Measurements from ENCODE around the gene C11orf68. TPM values are rescaled to one million over a fixed set of nuclear protein-coding genes. Genes with fewer than 3 reads are reported as not detected.
A peak's percentile ranks its signal among the peaks of the same experiment; 100 is the strongest.

Gene C11orf68
- total and polyA plus RNA-seq, 9 of the 15 experiments (the other 6 are each of a cell fraction or from before 2014, with no cell fraction given), result 3.6 to 35.9 (median 12.8) TPM

GRCh38 chr11:65868907-65869306 lies 50.0 kb downstream of the C11orf68 start:
- Histone ChIP-seq H3K36me3 (ENCODE audit: control insufficient read depth, insufficient read depth, low read length) (peaks cover 43% of the 10 kb centered on the region; the same call in 2 of the 3 replicates), H4K20me1 (replicated peaks; ENCODE audit: control insufficient read depth, insufficient read depth, low read length) (no peaks in the 10 kb centered on the region), H3K4me1 (replicated peaks in 1 of 2; ENCODE audit: control insufficient read depth in 2 of 2, insufficient read depth in 2 of 2, low read length in 2 of 2) (peaks cover 23 to 75% of the 10 kb centered on the region in 2 experiments), H3K27ac (ENCODE audit: extremely low read depth, low read depth, low read length) (0 out of 3 replicates have a peak overlapping the region, but pooled peaks have one; percentile 4), H3K9me3 (replicated peaks; ENCODE audit: control insufficient read depth, insufficient read depth, low read depth, low read length) (no peaks in the 10 kb centered on the region), H3K27me3 (ENCODE audit: control insufficient read depth in 2 of 2, insufficient read depth in 2 of 2, low read length in 2 of 2) (no peaks in the 10 kb centered on the region), H3K4me3 (no peak overlapping the region), H3K4me2 (ENCODE audit: insufficient read depth, low read length) (no peak overlapping the region), H2AFZ (ENCODE audit: low read depth, low read length) (no peak overlapping the region), H3K9ac (ENCODE audit: insufficient read depth in 1 of 2, low read depth in 2 of 2, low read length in 2 of 2) (peak overlapping the region in 1 of 2 experiments; percentile 9; a peak in 1 of 4 replicates), H3K9me1 (ENCODE audit: control insufficient read depth, insufficient read depth, low read length) (no peaks in the 10 kb centered on the region), H3K79me2 (ENCODE audit: control insufficient read depth, insufficient read depth, low read length) (no peaks in the 10 kb centered on the region)
- in situ Hi-C loops (cut with MboI) (no loop called here), intact Hi-C loops (cut with micrococcal nuclease) (no loop called here)
- 82% methylated on average over 3 of the region's 3 CpGs for WGBS (ENCODE audit: insufficient coverage, low coverage, missing lambda C conversion rate)
- ChIA-PET CTCF (ENCODE audit: low intra/inter-chr PET ratio) (no interaction called here), POLR2A (interaction anchor here (0.6 to 8.2 kb wide), 14 partner anchors 9 to 412 kb away, joined by 3 to 151 read pairs (median 3); partner anchors contain the start of genes CCDC85B, CFL1, CTSW and FIBP)
- BruUV-seq (replicated peaks), result no TSS peak
- DNase-seq (ENCODE audit: extremely low read depth in 1 of 4, low spot score in 3 of 4), result no peak
- no peak for TF ChIP-seq RAD21 (CRISPR knock-in tag; conservative IDR thresholded peaks at IDR 0.05 in 1 of 2, IDR thresholded peaks at IDR 0.05 in 1 of 2)
- TF ChIP-seq MYNN (IDR thresholded peaks at IDR 0.05), result 0 out of 2 replicates have a peak, but pooled peaks have one; percentile 14
- no peak for TF ChIP-seq MYNN (CRISPR knock-in tag; IDR thresholded peaks at IDR 0.05)
- 0 out of 2 replicates have a peak, but pooled peaks have one; percentile 2 for TF ChIP-seq SUPT5H (IDR thresholded peaks at IDR 0.05)
- peak; percentile 2 for ATAC-seq
- no peak for FAIRE-seq

GRCh38 chr11:65868076-65868667 lies 50.7 kb downstream of the C11orf68 start:
- H3K79me2 ChIP-seq (ENCODE audit: control insufficient read depth, insufficient read depth, low read length), result no peaks in the 10 kb centered on the region
- H2AFZ ChIP-seq (ENCODE audit: low read depth, low read length), result no peak overlapping the region
- H3K9me1 ChIP-seq (ENCODE audit: control insufficient read depth, insufficient read depth, low read length), result no peaks in the 10 kb centered on the region
- peaks cover 21 to 75% of the 10 kb centered on the region in 2 experiments for H3K4me1 ChIP-seq (replicated peaks in 1 of 2; ENCODE audit: control insufficient read depth in 2 of 2, insufficient read depth in 2 of 2, low read length in 2 of 2)
- H3K4me3 ChIP-seq, result no peak overlapping the region
- peak in 1 of 4 experiments; percentile 20 for DNase-seq (ENCODE audit: extremely low read depth in 1 of 4, low spot score in 3 of 4)
- H3K9ac ChIP-seq (ENCODE audit: insufficient read depth in 1 of 2, low read depth in 2 of 2, low read length in 2 of 2), result peak overlapping the region in 1 of 2 experiments; percentile 39; a peak in 1 of 4 replicates
- ChIA-PET POLR2A (interaction anchor here (0.7 to 8.2 kb wide), 6 partner anchors 9 to 413 kb away, joined by 3 to 151 read pairs (median 4); partner anchors contain the start of genes CCDC85B, CFL1, CTSW and FIBP), CTCF (ENCODE audit: low intra/inter-chr PET ratio) (no interaction called here)
- 94% methylated on average over 16 of the region's 19 CpGs for WGBS (ENCODE audit: insufficient coverage, low coverage, missing lambda C conversion rate)
- no peaks in the 10 kb centered on the region for H3K27me3 ChIP-seq (ENCODE audit: control insufficient read depth in 2 of 2, insufficient read depth in 2 of 2, low read length in 2 of 2)
- H4K20me1 ChIP-seq (replicated peaks; ENCODE audit: control insufficient read depth, insufficient read depth, low read length), result no peaks in the 10 kb centered on the region
- intact Hi-C loops (cut with micrococcal nuclease) (no loop called here), in situ Hi-C loops (cut with MboI) (no loop called here)
- ATAC-seq, result peak; percentile 3
- H3K4me2 ChIP-seq (ENCODE audit: insufficient read depth, low read length), result no peak overlapping the region
- H3K27ac ChIP-seq (ENCODE audit: extremely low read depth, low read depth, low read length), result no peak overlapping the region
- no TSS peak for BruUV-seq (replicated peaks)
- H3K36me3 ChIP-seq (ENCODE audit: control insufficient read depth, insufficient read depth, low read length), result peaks cover 50% of the 10 kb centered on the region; the same call in 2 of the 3 replicates
- no peaks in the 10 kb centered on the region for H3K9me3 ChIP-seq (replicated peaks; ENCODE audit: control insufficient read depth, insufficient read depth, low read depth, low read length)
- no peak for FAIRE-seq
- TF ChIP-seq POLR2B (IDR thresholded peaks at IDR 0.05; ENCODE audit: low read depth, partially characterized antibody), result peak; percentile 31
- no peak for TF ChIP-seq MECOM (CRISPR knock-in tag; IDR thresholded peaks at IDR 0.05)
- peak in 1 of 2 experiments; percentile 95 for TF ChIP-seq AFF1 (IDR thresholded peaks at IDR 0.05; ENCODE audit: low read depth in 1 of 2, partially characterized antibody in 2 of 2)
- no peak for TF ChIP-seq XRCC3 (IDR thresholded peaks at IDR 0.05)
- TF ChIP-seq DIDO1 (tag; IDR thresholded peaks at IDR 0.05; ENCODE audit: low read depth), result no peak
- no peak for TF ChIP-seq ZNF277 (CRISPR knock-in tag; IDR thresholded peaks at IDR 0.05; ENCODE audit: borderline replicate concordance)
